GM12878 (cell line): ENCODE measurements around the gene CHID1. TPM values are rescaled to one million over a fixed set of nuclear protein-coding genes. Genes with fewer than 3 reads are reported as not detected.

Experiments
- ATAC-seq: fragments of 200-7000 bp; cut with Tn5 transposase; 3 replicates; pipeline ENCODE4 v1.9.1; 2020; ENCODE audit warnings: mild to moderate bottlenecking, moderate library complexity
- BruUV-seq: library from RNA; stranded (reverse); fragments of 400-500 nt; replicated peaks from 2 replicates; lab custom pipeline; 2021; lab: Mats Ljungman, UMichigan
- CTCF ChIA-PET: fragments of 300-600 bp; sonication (Branson Sonifier 250); formaldehyde crosslinking; extraction: SDS; loops from one replicate; lab custom pipeline; 2021; ENCODE audit warnings: inconsistent platforms; lab: Yijun Ruan, JAX
- POLR2A ChIA-PET: fragments of 350-600 bp; formaldehyde crosslinking; extraction: SDS; loops from one replicate; lab custom pipeline; 2021; ENCODE audit warnings: inconsistent platforms; lab: Charles Lee
- RAD21 ChIA-PET: fragments of 300-600 bp; sonication (Branson Sonifier 250); formaldehyde crosslinking; loops from one replicate; lab custom pipeline; 2023; ENCODE audit warnings: antibody characterized with exemption; ENCODE audit not compliant: unreplicated experiment; lab: Charles Lee
- SMC1A ChIA-PET: fragments of 300-600 bp; sonication (Branson Sonifier 250); formaldehyde crosslinking; loops from one replicate; lab custom pipeline; 2023; ENCODE audit not compliant: unreplicated experiment, uncharacterized antibody; lab: Charles Lee
- DNase-seq: peaks from one replicate; pipeline ENCODE4 v3.0.0-alpha.2; 2011; ENCODE audit warnings: low read depth, low spot score
- FAIRE-seq: peaks from 3 replicates; lab custom pipeline; 2011; peaks lifted over from hg19 to GRCh38; lab: Jason Lieb, UNC
- H2AFZ ChIP-seq: 2 replicates; pipeline ENCODE4 v1.6.0; 2011; ENCODE audit warnings: low read depth, low read length, control low read depth; ENCODE audit not compliant: control insufficient read depth
- H3K27ac ChIP-seq: 2 replicates; pipeline ENCODE4 v1.5.1; 2011; ENCODE audit warnings: control low read depth; ENCODE audit not compliant: control insufficient read depth, insufficient read depth
- H3K27me3 ChIP-seq, 2 experiments: replicated peaks in 1 of 2; 2 replicates each; pipeline versions ENCODE4 v1.6.0 to v1.6.1; 2011; ENCODE audit warnings: low read length in 1 of 2; ENCODE audit not compliant: control insufficient read depth in 2 of 2, insufficient read depth in 2 of 2
- H3K36me3 ChIP-seq, 2 experiments: 2 replicates each; pipeline ENCODE4 v1.5.1; 2011; ENCODE audit warnings: low read length in 1 of 2; ENCODE audit not compliant: control insufficient read depth in 2 of 2, insufficient read depth in 2 of 2
- H3K4me1 ChIP-seq: 2 replicates; pipeline ENCODE4 v1.6.1; 2011; ENCODE audit warnings: mild to moderate bottlenecking, low read length, moderate library complexity, mixed read lengths; ENCODE audit not compliant: control insufficient read depth, insufficient read depth
- H3K4me2 ChIP-seq: 2 replicates; pipeline ENCODE4 v1.6.0; 2011; ENCODE audit warnings: control low read depth; ENCODE audit not compliant: control insufficient read depth, insufficient read depth
- H3K4me3 ChIP-seq: fragments of 200-600 bp; sonication (generic); 2 replicates; pipeline ENCODE4 v1.5.1; 2016
- H3K79me2 ChIP-seq: 2 replicates; pipeline ENCODE4 v1.6.0; 2011; ENCODE audit warnings: low read length; ENCODE audit not compliant: control insufficient read depth, insufficient read depth
- H3K9ac ChIP-seq: 2 replicates; pipeline ENCODE4 v1.8.0; 2011; ENCODE audit warnings: low read length, control low read depth, mixed read lengths; ENCODE audit not compliant: control insufficient read depth, insufficient read depth
- H3K9me3 ChIP-seq: replicated peaks from 3 replicates; pipeline ENCODE4 v1.5.1; 2011; ENCODE audit warnings: mild to moderate bottlenecking, low read length; ENCODE audit not compliant: control insufficient read depth, insufficient read depth
- H4K20me1 ChIP-seq: 2 replicates; pipeline ENCODE4 v1.6.0; 2011; ENCODE audit not compliant: control insufficient read depth, insufficient read depth
- CREM ChIP-seq: IDR thresholded peaks from 2 replicates; pipeline ENCODE4 v1.6.1; 2014; ENCODE audit warnings: antibody characterized with exemption, low read depth
- ESRRA ChIP-seq: IDR thresholded peaks from 2 replicates; pipeline ENCODE4 v1.6.1; 2012; ENCODE audit warnings: mild to moderate bottlenecking, low read length, improper control_type of control experiment
- EZH2 ChIP-seq: IDR thresholded peaks from 2 replicates; pipeline ENCODE4 v1.6.1; 2012; ENCODE audit warnings: low read depth, mild to moderate bottlenecking, control low read depth, inconsistent platforms, low read length, borderline replicate concordance; ENCODE audit not compliant: control insufficient read depth
- RCOR1 ChIP-seq: conservative IDR thresholded peaks from 2 replicates; pipeline ENCODE4 v1.6.1; 2012; ENCODE audit warnings: low read depth, low read length, improper control_type of control experiment
- WGBS: methylation state at CpG from one replicate; pipeline ENCODE4 v1.1.6; 2016; ENCODE audit warnings: low lambda C conversion rate; ENCODE audit not compliant: insufficient replicate concordance, insufficient coverage; ENCODE audit errors: missing lambda C conversion rate; 5-methylcytosine and 5-hydroxymethylcytosine counted together
- in situ Hi-C: fragments of 300-500 bp; cut with MboI; formaldehyde crosslinking; loops from 9 replicates; pipeline ENCODE4 v1.14.3; 2018; ENCODE audit warnings: mixed read lengths
- intact Hi-C: fragments of 100-400 bp; cut with micrococcal nuclease; formaldehyde crosslinking; loops from one replicate; pipeline ENCODE4 v1.14.2; 2022; ENCODE audit not compliant: unreplicated experiment
- polyA plus RNA-seq, 11 experiments: library from polyadenylated mRNA; depleted of rRNA in 4 of 11; unstranded in 6 of 11; stranded (reverse) in 5 of 11; fragments of >200 nt; fragmentation: Nextera tagmentation in 4 of 11; fragmentation: Illumina TruSeq in 1 of 11; extraction: Ambion mirVana in 4 of 11; extraction: Trizol in 1 of 11; gene quantifications; 1 replicate in 1 of 11; 2 replicates in 10 of 11; pipeline versions ENCODE4 v1.2.1 to v1.2.3, GENCODE V29; 2011 to 2016; ENCODE audit warnings: inconsistent platforms in 2 of 11, missing spikeins in 2 of 11, low read depth in 1 of 11
- total RNA-seq, 4 experiments: library from RNA; depleted of rRNA in 3 of 4; stranded (reverse); fragments of >200 nt in 3 of 4; fragmentation: Illumina TruSeq in 1 of 4; extraction: Trizol in 1 of 4; gene quantifications; 2 replicates each; pipeline versions ENCODE4 v1.2.1 to v1.2.3, GENCODE V29; 2013 to 2021

CHID1 gene
- total and polyA plus RNA-seq, 10 of the 15 experiments (the other 5 are each of a cell fraction or from before 2014, with no cell fraction given): 4.8 to 75.2 (median 30.1) TPM

- RAD21 ChIA-PET: interaction anchor here (1.2 to 1.4 kb wide), 3 partner anchors 12 to 205 kb away, joined by 3 read pairs; partner anchors contain the start of gene CD151
- no peak for DNase-seq
- H3K4me2 ChIP-seq: no peak overlapping the region
- no peaks in the 10 kb centered on the region; the same call in 1 of the 2 replicates for H4K20me1 ChIP-seq
- peaks cover 13% of the 10 kb centered on the region for H3K79me2 ChIP-seq
- TF ChIP-seq EZH2: no peak
- no peak for TF ChIP-seq RCOR1
- no peak for TF ChIP-seq CREM
- TF ChIP-seq ESRRA: no peak
- TF ChIP-seq, all 136 proteins: peak for 0
- H3K27me3 ChIP-seq: no peaks in the 10 kb centered on the region; a peak in 1 of 4 replicates
- FAIRE-seq (no peak), ATAC-seq (no peak)
- ChIA-PET SMC1A (no interaction called here), POLR2A (interaction anchor here (0.5 to 1.2 kb wide), 3 partner anchors 8 to 1105 kb away, joined by 3 to 7 read pairs (median 4); no protein-coding TSS in a partner anchor), CTCF (interaction anchor here (1.6 to 3.4 kb wide), 2 partner anchors 79 to 205 kb away, joined by 3 to 23 read pairs; no protein-coding TSS in a partner anchor)
- peaks cover 11% of the 10 kb centered on the region for H3K4me1 ChIP-seq
- H3K36me3 ChIP-seq: no peaks in the 10 kb centered on the region
- H2AFZ ChIP-seq: no peak overlapping the region
- H3K9ac ChIP-seq: no peak overlapping the region
- no TSS peak for BruUV-seq
- no peak overlapping the region for H3K27ac ChIP-seq
- no peak overlapping the region for H3K4me3 ChIP-seq
- no peaks in the 10 kb centered on the region for H3K9me3 ChIP-seq
- in situ Hi-C loops: loop anchor here (10.0 kb wide), 2 partner anchors 209 to 1009 kb away; partner anchors contain the start of gene LSP1
- intact Hi-C loops: no loop called here
- WGBS: 18% methylated on average over 8 of the region's 8 CpGs
Measured at GRCh38 chr11:845872-846495, 64.6 kb downstream of the CHID1 start.
